Thyroid gland (tissue), 4 donors: ENCODE data around the gene WNT10A.

Experiments
- POLR2A ChIP-seq, 2 donors: fragments of 450-650 bp; IDR thresholded peaks; one replicate each; pipeline ENCODE4 v1.6.1; 2017; ENCODE audit warnings: antibody characterized with exemption in 2 of 2, mild to moderate bottlenecking in 2 of 2, moderate library complexity in 1 of 2
- TF ChIP-seq, protein P1 (sequence below), 6 experiments: fragments of 200-600 bp in 3 of 6; fragments of 450-650 bp in 3 of 6; sonication (generic) in 3 of 6; IDR thresholded peaks; one replicate each; pipeline ENCODE4 v1.5.1; 2016 to 2019; ENCODE audit warnings: antibody characterized with exemption in 6 of 6, mild to moderate bottlenecking in 2 of 6, inconsistent platforms in 1 of 6, moderate library complexity in 1 of 6

DNA sequence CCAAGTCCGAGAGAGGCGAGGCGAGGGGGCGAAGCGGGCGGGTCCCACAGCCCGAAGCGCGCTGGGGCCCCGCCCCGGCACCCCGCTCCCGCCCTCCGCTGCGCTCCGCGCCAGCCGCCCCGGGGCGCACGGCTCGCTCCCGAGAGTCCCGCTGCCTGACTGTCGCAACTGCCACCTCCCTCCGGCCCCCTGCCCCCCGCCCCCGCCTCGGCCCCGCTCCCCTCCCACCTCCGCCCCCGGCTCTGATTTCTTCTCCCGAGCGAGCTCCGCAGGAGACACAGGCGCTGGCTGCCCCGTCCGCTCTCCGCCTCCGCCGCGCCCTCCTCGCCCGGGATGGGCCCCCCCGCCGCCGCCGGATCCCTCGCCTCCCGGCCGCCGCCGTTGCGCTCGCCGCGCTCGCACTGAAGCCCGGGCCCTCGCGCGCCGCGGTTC is 21.1 kb upstream of the WNT10A start, which contains the start of gene WNT6:
- TF ChIP-seq, protein P1, sequence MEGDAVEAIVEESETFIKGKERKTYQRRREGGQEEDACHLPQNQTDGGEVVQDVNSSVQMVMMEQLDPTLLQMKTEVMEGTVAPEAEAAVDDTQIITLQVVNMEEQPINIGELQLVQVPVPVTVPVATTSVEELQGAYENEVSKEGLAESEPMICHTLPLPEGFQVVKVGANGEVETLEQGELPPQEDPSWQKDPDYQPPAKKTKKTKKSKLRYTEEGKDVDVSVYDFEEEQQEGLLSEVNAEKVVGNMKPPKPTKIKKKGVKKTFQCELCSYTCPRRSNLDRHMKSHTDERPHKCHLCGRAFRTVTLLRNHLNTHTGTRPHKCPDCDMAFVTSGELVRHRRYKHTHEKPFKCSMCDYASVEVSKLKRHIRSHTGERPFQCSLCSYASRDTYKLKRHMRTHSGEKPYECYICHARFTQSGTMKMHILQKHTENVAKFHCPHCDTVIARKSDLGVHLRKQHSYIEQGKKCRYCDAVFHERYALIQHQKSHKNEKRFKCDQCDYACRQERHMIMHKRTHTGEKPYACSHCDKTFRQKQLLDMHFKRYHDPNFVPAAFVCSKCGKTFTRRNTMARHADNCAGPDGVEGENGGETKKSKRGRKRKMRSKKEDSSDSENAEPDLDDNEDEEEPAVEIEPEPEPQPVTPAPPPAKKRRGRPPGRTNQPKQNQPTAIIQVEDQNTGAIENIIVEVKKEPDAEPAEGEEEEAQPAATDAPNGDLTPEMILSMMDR (IDR thresholded peaks at IDR 0.05), result no peak
- TF ChIP-seq POLR2A (IDR thresholded peaks at IDR 0.05), result no peak
